GM11168 (cell line): ENCODE measurements around the gene MTCH1.
"Not testable (repeated sequence)": the region's sequence is repeated elsewhere in the genome, so short reads cannot be mapped to it uniquely, and the experiment has no call there.

Experiments used
- in situ Hi-C: fragments of 300-500 bp; cut with MboI; formaldehyde crosslinking; loops from one replicate; pipeline ENCODE4 v1.12.0; 2022; ENCODE audit warnings: low sequenced_read_pairs; ENCODE audit not compliant: unreplicated experiment

The MTCH1 gene

GRCh38 chr6:36999751-37000125 lies 13.7 kb upstream of the MTCH1 start:
- in situ Hi-C loops = no loop called here

- in situ Hi-C loops = no loop called here
Observed at GRCh38 chr6:36999061-36999750, 13.2 kb upstream of the MTCH1 start.

GRCh38 chr6:36998723-36999038 lies 12.7 kb upstream of the MTCH1 start:
- in situ Hi-C loops = no loop called here

GRCh38 chr6:36997811-36998722 lies 12.1 kb upstream of the MTCH1 start:
- in situ Hi-C loops = no loop called here

- in situ Hi-C loops = not testable (repeated sequence)
Observed at GRCh38 chr6:36990401-36990800, 4.4 kb upstream of the MTCH1 start.

GRCh38 chr6:36989264-36989663 lies 3.3 kb upstream of the MTCH1 start:
- in situ Hi-C loops = no loop called here

- in situ Hi-C loops = no loop called here
Observed at GRCh38 chr6:36986704-36987047, 680 bp upstream of the MTCH1 start.

GRCh38 chr6:36985417-36985807 lies 584 bp downstream of the MTCH1 start:
- in situ Hi-C loops = no loop called here

GRCh38 chr6:36984581-36985416 lies 1.2 kb downstream of the MTCH1 start:
- in situ Hi-C loops = no loop called here

- in situ Hi-C loops = no loop called here
Observed at GRCh38 chr6:36983538-36983937, 2.5 kb downstream of the MTCH1 start.

- in situ Hi-C loops = no loop called here
Observed at GRCh38 chr6:36980876-36981619, 4.9 kb downstream of the MTCH1 start.

- in situ Hi-C loops = no loop called here
Observed at GRCh38 chr6:36980129-36980528, 5.9 kb downstream of the MTCH1 start.

GRCh38 chr6:36979347-36979742 lies 6.7 kb downstream of the MTCH1 start:
- in situ Hi-C loops = no loop called here

GRCh38 chr6:36978421-36979346 lies 7.3 kb downstream of the MTCH1 start:
- in situ Hi-C loops = no loop called here

- in situ Hi-C loops = no loop called here
Observed at GRCh38 chr6:36977470-36977941, 8.5 kb downstream of the MTCH1 start.

- in situ Hi-C loops = no loop called here
Observed at GRCh38 chr6:36976931-36977330, 9.1 kb downstream of the MTCH1 start.

GRCh38 chr6:36976509-36976908 lies 9.5 kb downstream of the MTCH1 start:
- in situ Hi-C loops = no loop called here

- in situ Hi-C loops = no loop called here
Observed at GRCh38 chr6:36976007-36976264, 10.1 kb downstream of the MTCH1 start.

- in situ Hi-C loops = no loop called here
Observed at GRCh38 chr6:36975231-36976006, 10.6 kb downstream of the MTCH1 start.
